Midbrain (tissue), 1 donor: ENCODE results near the gene DDX10.

Experiments used
- DNase-seq: peaks from one replicate; lab custom pipeline; 2025; lab: John Stamatoyannopoulos, UW

The DDX10 gene

DNA sequence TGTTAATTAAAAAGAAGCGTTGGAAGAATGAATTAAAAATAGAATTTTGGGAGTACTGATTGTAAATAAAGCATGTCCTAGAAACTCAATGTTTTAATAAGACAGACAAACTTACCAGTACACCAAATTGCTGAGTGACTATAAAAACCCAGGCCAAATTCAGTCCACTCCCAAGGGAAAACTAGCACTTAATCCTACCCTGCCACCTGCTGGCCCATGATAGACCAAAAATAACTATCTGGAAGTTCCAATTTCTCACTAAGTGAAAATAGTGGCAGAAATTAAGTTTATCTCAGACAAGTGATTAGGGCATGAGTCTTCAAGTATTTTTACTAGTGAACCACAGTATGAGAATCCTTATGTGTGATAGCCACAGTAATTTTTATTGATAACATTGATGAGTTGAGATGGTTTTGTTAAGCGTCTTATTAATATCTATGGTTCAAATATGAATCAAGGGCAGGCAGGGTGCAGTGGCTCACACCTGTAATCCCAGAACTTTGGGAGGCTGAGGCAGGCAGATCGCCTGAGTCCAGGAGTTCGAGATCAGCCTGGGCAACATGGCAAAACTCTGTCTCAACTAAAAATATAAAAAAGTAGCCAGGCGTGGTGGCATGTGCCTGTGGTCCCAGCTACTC, 9.8 kb upstream of the DDX10 start:
- DNase-seq: peak; percentile 36

GRCh38 chr11:108662700-108663099, 2.2 kb upstream of the DDX10 start:
- DNase-seq: no peak

DNA sequence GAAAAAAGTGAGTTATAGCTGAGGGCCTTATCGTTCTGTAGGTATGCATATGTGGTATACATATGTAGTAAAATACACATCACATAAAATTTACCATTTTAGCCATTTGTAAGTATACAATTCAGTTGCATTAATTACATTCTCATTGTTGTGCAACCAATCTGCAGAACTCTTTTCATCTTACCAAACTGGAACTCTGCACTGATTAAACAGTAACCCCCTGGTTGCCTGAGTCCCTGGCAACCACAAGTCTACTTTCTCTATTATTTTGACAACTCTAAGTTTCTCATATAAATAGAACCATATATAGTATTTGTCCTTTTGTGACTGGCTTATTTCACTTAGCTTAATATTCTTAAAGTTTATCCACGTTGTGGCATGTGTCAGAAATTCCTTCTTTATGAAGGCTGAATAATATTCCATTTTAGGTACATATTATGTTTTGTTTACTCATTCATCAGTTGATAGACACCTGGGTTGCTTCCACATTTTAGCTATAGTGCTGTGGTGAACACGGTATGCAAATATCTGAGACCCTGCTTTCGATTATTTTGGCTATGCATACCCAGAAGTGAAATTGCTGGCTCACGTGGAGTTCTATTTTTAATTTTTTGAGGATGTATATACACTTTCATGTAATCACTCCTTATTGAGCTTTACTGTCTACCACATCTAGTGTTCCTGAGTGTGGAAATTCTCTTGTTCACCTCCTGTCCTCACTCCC, 1.6 kb upstream of the DDX10 start:
- DNase-seq: no peak

DNA sequence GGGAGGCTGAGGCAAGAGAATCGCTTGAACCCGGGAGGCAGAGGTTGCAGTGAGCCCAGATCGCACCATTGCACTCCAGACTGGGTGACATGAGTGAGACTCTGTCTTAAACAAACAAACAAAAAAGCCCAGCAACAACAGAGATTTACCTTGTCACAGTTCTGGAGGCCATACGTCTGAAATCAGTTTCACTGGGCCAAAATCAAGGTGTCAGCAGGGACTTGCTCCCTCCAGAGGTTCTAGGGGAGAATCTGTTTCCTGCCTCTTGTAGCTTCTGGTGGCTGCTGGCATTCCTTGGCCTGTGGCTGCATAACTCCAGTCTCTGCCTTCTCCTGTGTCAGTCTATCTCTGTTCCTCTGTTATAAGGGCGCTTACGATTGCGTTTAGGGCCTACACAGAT, 1.5 kb downstream of the DDX10 start:
- no peak for DNase-seq

- no peak for DNase-seq
These were observed 4.4 kb downstream of the DDX10 start for GRCh38 chr11:108669286-108669685.

DNA sequence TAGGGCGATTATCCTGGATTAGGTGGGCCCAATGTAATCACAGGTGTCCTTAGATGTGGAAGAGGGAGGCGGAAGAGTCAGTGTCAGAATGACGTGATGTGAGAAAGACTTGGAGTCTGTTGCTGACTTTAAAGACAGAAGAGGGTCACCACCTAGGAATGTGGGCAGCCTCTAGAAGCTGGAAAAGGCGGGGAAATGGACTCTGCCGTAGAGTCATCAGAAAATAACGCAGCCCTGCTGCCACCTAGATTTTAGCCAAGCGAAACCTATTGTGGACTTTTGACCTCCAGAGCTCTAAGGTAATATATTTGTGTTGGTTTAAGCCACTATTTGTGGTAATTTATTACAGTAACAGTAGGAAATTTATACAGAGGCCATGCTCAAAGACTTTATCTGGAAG, 4.8 kb downstream of the DDX10 start:
- DNase-seq: no peak

- DNase-seq: no peak
These were observed 5.6 kb downstream of the DDX10 start for GRCh38 chr11:108670451-108670850.

- no peak for DNase-seq
These were observed 7.2 kb downstream of the DDX10 start for GRCh38 chr11:108672113-108672512.

- no peak for DNase-seq
These were observed 7.9 kb downstream of the DDX10 start for GRCh38 chr11:108672786-108673185.

DNA sequence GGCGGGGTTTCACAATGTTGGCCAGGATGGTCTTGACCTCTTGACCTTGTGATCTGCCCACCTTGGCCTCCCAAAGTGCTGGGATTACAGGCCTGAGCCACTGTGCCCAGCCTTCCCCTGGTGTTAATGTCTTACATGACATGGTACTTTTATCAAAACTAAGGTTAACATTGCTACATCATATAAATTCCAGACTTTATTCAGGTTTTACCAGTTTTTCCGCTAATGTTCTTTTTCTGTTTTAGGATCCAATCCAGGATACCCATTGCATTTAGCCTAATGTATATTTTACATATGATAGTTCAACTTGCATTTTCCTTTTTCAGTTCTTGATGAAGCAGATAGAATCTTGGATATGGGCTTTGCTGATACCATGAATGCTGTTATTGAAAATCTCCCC, 14.2 kb downstream of the DDX10 start:
- no peak for DNase-seq

DNA sequence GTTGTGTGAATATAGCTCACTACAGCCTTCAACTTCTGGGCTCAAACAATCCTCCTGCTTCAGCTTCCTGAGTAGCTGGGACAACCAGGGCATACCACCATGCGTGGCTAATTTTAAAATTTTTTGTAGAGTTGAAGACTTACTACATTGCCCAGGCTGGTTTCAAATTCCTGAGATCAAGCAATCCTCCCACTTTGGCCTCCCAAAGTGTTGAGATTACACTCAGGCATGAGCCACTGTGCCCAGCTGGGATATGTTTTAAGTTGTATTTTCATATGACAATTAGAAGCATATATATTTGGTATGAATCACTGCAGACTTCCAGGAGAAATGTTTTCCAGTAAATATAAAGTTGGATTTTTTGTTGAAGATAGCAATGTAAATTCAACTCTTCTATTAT, 15.4 kb downstream of the DDX10 start:
- no peak for DNase-seq

DNA sequence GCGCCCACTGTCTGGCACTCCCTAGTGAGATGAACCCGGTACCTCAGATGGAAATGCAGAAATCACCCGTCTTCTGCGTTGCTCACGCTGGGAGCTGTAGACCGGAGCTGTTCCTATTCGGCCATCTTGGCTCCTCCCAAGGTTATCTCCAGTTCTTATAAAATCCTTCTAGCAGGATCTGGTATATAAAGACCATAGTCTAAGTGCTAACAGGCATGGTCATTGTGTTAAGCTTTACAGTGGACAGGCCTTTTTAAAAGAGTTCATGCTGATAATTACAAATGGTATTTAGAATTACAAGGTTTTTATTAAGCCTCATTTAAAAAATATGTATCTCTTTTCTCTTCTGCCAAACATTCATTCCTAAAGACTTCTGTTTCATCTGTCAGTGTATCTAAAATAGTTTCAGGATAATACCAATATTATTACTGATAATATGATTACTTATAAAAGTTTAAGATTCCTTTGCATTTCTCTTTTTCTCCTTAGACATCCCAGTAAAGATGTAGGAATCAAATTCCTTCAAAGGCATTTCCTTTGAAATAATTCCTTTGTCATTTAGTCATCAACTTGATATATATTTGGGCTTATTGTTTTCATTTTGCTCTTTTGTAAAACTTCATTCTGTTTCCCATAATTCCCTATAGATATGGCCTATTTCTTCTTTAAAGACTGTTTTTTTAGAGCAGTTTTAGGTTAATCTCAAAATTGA, 20.7 kb downstream of the DDX10 start:
- no peak for DNase-seq

- DNase-seq: no peak
These were observed 29.0 kb downstream of the DDX10 start for GRCh38 chr11:108693852-108694251.

- no peak for DNase-seq
These were observed 30.0 kb downstream of the DDX10 start for GRCh38 chr11:108694846-108695245.

DNA sequence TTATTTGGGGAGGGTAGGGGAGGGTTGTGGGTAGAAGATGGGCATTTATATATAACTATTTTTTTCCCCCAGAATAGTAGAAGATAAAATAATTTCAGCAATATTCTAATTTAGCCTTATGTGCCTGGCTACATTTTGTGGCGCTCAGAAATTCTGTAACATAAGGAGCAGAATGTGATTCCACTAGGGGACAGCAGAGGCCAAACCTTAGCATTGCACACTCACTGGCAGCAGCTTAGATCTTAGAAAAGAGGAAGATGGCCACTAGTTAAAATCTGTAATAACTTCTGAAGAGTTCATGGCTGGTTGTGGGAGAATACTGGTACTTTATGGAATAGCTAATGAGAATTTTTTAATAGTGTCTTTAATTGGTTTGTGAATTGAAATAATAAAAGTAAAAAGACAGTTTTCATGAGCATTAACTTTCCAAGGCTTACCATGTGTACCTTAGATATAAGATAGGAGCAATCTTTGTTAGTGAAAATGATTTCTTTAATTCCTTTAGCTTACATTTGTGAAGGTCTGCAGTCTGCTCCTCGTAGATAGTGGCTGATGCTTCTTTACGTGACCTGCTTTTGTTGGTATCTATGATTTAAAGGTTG, 33.1 kb downstream of the DDX10 start:
- peak; percentile 72 for DNase-seq

GRCh38 chr11:108698844-108699642, 34.2 kb downstream of the DDX10 start:
- DNase-seq: no peak

- no peak for DNase-seq
These were observed 39.0 kb downstream of the DDX10 start for GRCh38 chr11:108703916-108704315.

DNA sequence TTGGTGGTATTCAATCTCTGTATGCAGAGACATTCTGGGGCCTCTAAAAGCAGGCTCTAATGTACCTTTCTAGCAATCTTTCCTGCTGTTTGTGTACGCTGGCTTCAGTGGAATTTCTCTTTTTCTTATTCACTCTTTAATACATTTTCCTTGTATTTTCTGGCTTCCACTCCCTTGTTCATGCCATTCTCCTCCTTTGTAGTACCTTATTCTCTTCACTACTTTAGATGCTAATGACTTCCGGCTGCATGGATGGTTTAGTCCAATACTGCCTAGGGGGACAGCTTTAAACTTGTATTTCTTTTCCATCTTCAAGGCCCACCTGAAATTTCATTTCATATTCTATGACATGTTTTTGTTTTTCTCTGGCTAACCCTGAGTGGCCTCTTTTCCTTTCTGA, 40.2 kb downstream of the DDX10 start:
- DNase-seq: no peak

GRCh38 chr11:108708173-108708572, 43.3 kb downstream of the DDX10 start:
- no peak for DNase-seq

- no peak for DNase-seq
These were observed 44.9 kb downstream of the DDX10 start for GRCh38 chr11:108709741-108710140.

- DNase-seq: no peak
These were observed 48.4 kb downstream of the DDX10 start for GRCh38 chr11:108713076-108713790.
